HG02973 (cell line): ENCODE results near the gene FITM1.

Experiments
- ATAC-seq: cut with Tn5 transposase; IDR thresholded peaks from one replicate; pipeline ENCODE4 v1.9.1; 2021; ENCODE audit warnings: moderate library complexity; ENCODE audit not compliant: unreplicated experiment

The FITM1 gene

GRCh38 chr14:24179961-24180796 lies 49.7 kb downstream of the FITM1 start:
- no peak for ATAC-seq

- no peak for ATAC-seq
Observed at GRCh38 chr14:24181371-24182077, 51.1 kb downstream of the FITM1 start.
